MM.1S (cell line): ENCODE measurements around the gene SYT2.
"Not testable (repeated sequence)": the region's sequence is repeated elsewhere in the genome, so short reads cannot be mapped to it uniquely, and the experiment has no call there.

Experiments used
- DNase-seq: peaks from one replicate; pipeline ENCODE4 v3.0.0-alpha.2; 2015
- H2AFZ ChIP-seq: fragments of 300-600 bp; sonication (generic); 2 replicates; pipeline ENCODE4 v1.6.0; 2016; ENCODE audit warnings: antibody characterized with exemption, low read length
- H3F3A ChIP-seq: fragments of 300-600 bp; sonication (generic); 2 replicates; pipeline ENCODE4 v1.6.1; 2016; ENCODE audit warnings: mild to moderate bottlenecking, antibody characterized with exemption, low read length, moderate library complexity, mixed read lengths; ENCODE audit not compliant: insufficient read depth
- H3K27ac ChIP-seq: fragments of 300-600 bp; sonication (generic); 2 replicates; pipeline ENCODE4 v1.5.1; 2016; ENCODE audit warnings: mild to moderate bottlenecking, low read length
- H3K27me3 ChIP-seq: fragments of 300-600 bp; sonication (generic); replicated peaks from 2 replicates; pipeline ENCODE4 v1.6.0; 2016; ENCODE audit warnings: low read length; ENCODE audit not compliant: insufficient read depth
- H3K36me3 ChIP-seq: fragments of 300-600 bp; sonication (generic); replicated peaks from 2 replicates; pipeline ENCODE4 v1.6.1; 2016; ENCODE audit warnings: mild to moderate bottlenecking, low read length, mixed read lengths; ENCODE audit not compliant: insufficient read depth
- H3K4me1 ChIP-seq: fragments of 300-600 bp; sonication (generic); 2 replicates; pipeline ENCODE4 v1.6.1; 2016; ENCODE audit warnings: low read length, mixed read lengths
- H3K4me2 ChIP-seq: fragments of 300-600 bp; sonication (generic); 2 replicates; pipeline ENCODE4 v1.6.0; 2016; ENCODE audit warnings: low read depth, low read length
- H3K4me3 ChIP-seq: fragments of 300-600 bp; sonication (generic); 2 replicates; pipeline ENCODE4 v1.5.1; 2016; ENCODE audit warnings: low read length, mixed read lengths
- H3K79me2 ChIP-seq: fragments of 300-600 bp; sonication (generic); 2 replicates; pipeline ENCODE4 v1.6.1; 2016; ENCODE audit warnings: mixed run types, low read length, mixed read lengths
- H3K9ac ChIP-seq: fragments of 300-600 bp; sonication (generic); 2 replicates; pipeline ENCODE4 v1.6.1; 2016; ENCODE audit warnings: low read length, mixed read lengths
- H3K9me2 ChIP-seq: fragments of 300-600 bp; sonication (generic); replicated peaks from 2 replicates; pipeline ENCODE4 v1.6.1; 2016; ENCODE audit warnings: mild to moderate bottlenecking, low read length, mixed read lengths; ENCODE audit not compliant: insufficient read depth
- H3K9me3 ChIP-seq: fragments of 300-600 bp; sonication (generic); replicated peaks from 2 replicates; pipeline ENCODE4 v1.6.1; 2016; ENCODE audit warnings: mild to moderate bottlenecking, low read length, mixed read lengths; ENCODE audit not compliant: insufficient read depth
- H4K20me1 ChIP-seq: fragments of 300-600 bp; sonication (generic); 2 replicates; pipeline ENCODE4 v1.6.1; 2016; ENCODE audit warnings: mild to moderate bottlenecking, low read length, moderate library complexity, mixed read lengths; ENCODE audit not compliant: insufficient read depth
- CTCF ChIP-seq: fragments of 300-600 bp; sonication (generic); IDR thresholded peaks from 2 replicates; pipeline ENCODE4 v1.5.1; 2016; ENCODE audit warnings: antibody characterized with exemption, low read length, mixed read lengths
- EZH2 ChIP-seq: fragments of 300-600 bp; sonication (generic); optimal IDR thresholded peaks from 2 replicates; pipeline ENCODE3; 2017; ENCODE audit warnings: low read depth, mild to moderate bottlenecking, antibody characterized with exemption, low read length, mixed read lengths
- EZH2phosphoT487 ChIP-seq: fragments of 300-600 bp; sonication (generic); IDR thresholded peaks from 2 replicates; pipeline ENCODE4 v1.6.1; 2018; ENCODE audit warnings: antibody characterized with exemption, low read length

Gene SYT2

GRCh38 chr1:202614363-202615207 is 95.7 kb downstream of the SYT2 start:
- peak overlapping the region; percentile 95 for H3K4me2 ChIP-seq

GRCh38 chr1:202613571-202613970 is 96.7 kb downstream of the SYT2 start:
- Histone ChIP-seq H2AFZ (no peak overlapping the region), H3K4me3 (no peak overlapping the region), H3K27me3 (no peaks in the 10 kb centered on the region), H3K79me2 (no peaks in the 10 kb centered on the region), H3F3A (peaks cover 22% of the 10 kb centered on the region), H3K9me3 (no peaks in the 10 kb centered on the region), H3K27ac (no peak overlapping the region), H3K4me2 (no peak overlapping the region), H3K36me3 (no peaks in the 10 kb centered on the region), H4K20me1 (no peaks in the 10 kb centered on the region), H3K4me1 (peaks cover 45% of the 10 kb centered on the region), H3K9me2 (no peaks in the 10 kb centered on the region), H3K9ac (no peak overlapping the region)
- TF ChIP-seq CTCF: no peak
- TF ChIP-seq EZH2: no peak
- no peak for TF ChIP-seq EZH2phosphoT487
- no peak for DNase-seq

More at GRCh38 chr1:202614363-202615207, 95.7 kb downstream of the SYT2 start:
- peaks cover 22% of the 10 kb centered on the region for H3F3A ChIP-seq
- not testable (repeated sequence) for H3K79me2 ChIP-seq, H3K4me3 ChIP-seq, H3K36me3 ChIP-seq, H3K9ac ChIP-seq, H3K9me3 ChIP-seq, H3K9me2 ChIP-seq, H2AFZ ChIP-seq, H4K20me1 ChIP-seq, H3K27me3 ChIP-seq
- H3K27ac ChIP-seq: peak overlapping the region; percentile 84; the same call in 1 of the 2 replicates
- DNase-seq: peak; percentile 29
- H3K4me1 ChIP-seq: peaks cover 45% of the 10 kb centered on the region
- peak; percentile 29 for TF ChIP-seq CTCF

GRCh38 chr1:202612036-202612435 is 98.2 kb downstream of the SYT2 start:
- DNase-seq, H4K20me1 ChIP-seq, H2AFZ ChIP-seq, H3K9me2 ChIP-seq, H3K4me2 ChIP-seq, H3K36me3 ChIP-seq, H3K27ac ChIP-seq, H3K9ac ChIP-seq, H3K9me3 ChIP-seq, H3K27me3 ChIP-seq, H3K79me2 ChIP-seq, H3K4me3 ChIP-seq: not testable (repeated sequence)
- Histone ChIP-seq H3F3A (peaks cover 22% of the 10 kb centered on the region), H3K4me1 (peaks cover 45% of the 10 kb centered on the region)

GRCh38 chr1:202605515-202605914 is 104.7 kb downstream of the SYT2 start:
- no peaks in the 10 kb centered on the region for H3K4me1 ChIP-seq

More at GRCh38 chr1:202605515-202605914, 104.7 kb downstream of the SYT2 start:
- H3K27me3 ChIP-seq: no peaks in the 10 kb centered on the region
- H3F3A ChIP-seq: no peaks in the 10 kb centered on the region
- H3K9ac ChIP-seq: no peak overlapping the region
- TF ChIP-seq EZH2phosphoT487 (no peak), EZH2 (no peak), CTCF (no peak)
- H3K4me2 ChIP-seq: no peak overlapping the region
- no peak overlapping the region for H2AFZ ChIP-seq
- H3K27ac ChIP-seq: no peak overlapping the region
- DNase-seq: no peak
- H3K36me3 ChIP-seq: no peaks in the 10 kb centered on the region
- H3K9me2 ChIP-seq: no peaks in the 10 kb centered on the region
- no peak overlapping the region for H3K4me3 ChIP-seq
- H4K20me1 ChIP-seq: no peaks in the 10 kb centered on the region
- no peaks in the 10 kb centered on the region for H3K79me2 ChIP-seq
- no peaks in the 10 kb centered on the region for H3K9me3 ChIP-seq
